H1 (cell line): ENCODE data around the gene WDR91. TPM values are rescaled to one million over a fixed set of nuclear protein-coding genes. Genes with fewer than 3 reads are reported as not detected.

Source experiments
- CEBPB ChIP-seq: IDR thresholded peaks from 2 replicates; pipeline ENCODE4 v1.6.1; 2012; ENCODE audit warnings: low read depth, low read length
- HDAC2 ChIP-seq, 2 experiments: fragments of 300-600 bp in 1 of 2; sonication (generic) in 1 of 2; IDR thresholded peaks; 2 replicates each; pipeline ENCODE4 v1.6.1; 2011 to 2012; ENCODE audit warnings: low read depth in 2 of 2, low read length in 2 of 2, mild to moderate bottlenecking in 2 of 2, moderate library complexity in 2 of 2, borderline replicate concordance in 1 of 2, inconsistent platforms in 1 of 2
- KDM4A ChIP-seq: IDR thresholded peaks from one replicate; pipeline ENCODE4 v1.7.1; 2012; ENCODE audit warnings: low read depth, mild to moderate bottlenecking, moderate library complexity, low read length, inconsistent platforms; ENCODE audit not compliant: severe bottlenecking
- MAX ChIP-seq: IDR thresholded peaks from 2 replicates; pipeline ENCODE4 v1.6.1; 2012; ENCODE audit warnings: inconsistent platforms
- NANOG ChIP-seq: IDR thresholded peaks from 2 replicates; pipeline ENCODE4 v1.6.1; 2011; ENCODE audit warnings: low read length, low read depth, mild to moderate bottlenecking, inconsistent platforms; ENCODE audit not compliant: insufficient read depth, poor library complexity, severe bottlenecking
- POLR2A ChIP-seq, 2 experiments: IDR thresholded peaks; 1 replicate in 1 of 2; 2 replicates in 1 of 2; pipeline ENCODE4 v1.6.1; 2011; ENCODE audit warnings: low read depth in 2 of 2, low read length in 2 of 2, mild to moderate bottlenecking in 2 of 2; ENCODE audit errors: control extremely low read depth in 1 of 2
- RBBP5 ChIP-seq: IDR thresholded peaks from 2 replicates; pipeline ENCODE4 v1.7.1; 2012; ENCODE audit warnings: low read depth, mild to moderate bottlenecking, inconsistent platforms, low read length, moderate library complexity, borderline replicate concordance
- SRF ChIP-seq: IDR thresholded peaks from 2 replicates; pipeline ENCODE4 v1.6.1; 2011; ENCODE audit warnings: mild to moderate bottlenecking, low read depth, low read length, moderate library complexity
- polyA plus RNA-seq, 7 experiments: library from polyadenylated mRNA; depleted of rRNA in 3 of 7; stranded (reverse) in 5 of 7; unstranded in 2 of 7; fragments of >200 nt in 5 of 7; fragments of 200-250 nt in 2 of 7; gene quantifications; 1 replicate in 5 of 7; 2 replicates in 1 of 7; 4 replicates in 1 of 7; pipeline versions ENCODE4 v1.2.1 to v1.2.3, GENCODE V29; 2011 to 2013; ENCODE audit warnings: missing spikeins in 2 of 7, mixed read lengths in 2 of 7
- total RNA-seq: library from RNA; stranded (reverse); fragmentation: NEBNext Ultra II Directional; extraction: Animal tissue kit (Norgen Biotek cat#: 25700); gene quantifications from 2 replicates; pipeline ENCODE4 v1.2.1, GENCODE V29; 2021

The WDR91 gene
- total and polyA plus RNA-seq, 2 of the 8 experiments (the other 6 are each of a cell fraction or from before 2014, with no cell fraction given) = 8.2 to 14.7 TPM

GRCh38 chr7:135192914-135193536, 18.3 kb downstream of the WDR91 start (continued):
- TF ChIP-seq HDAC2 (IDR thresholded peaks at IDR 0.05; ENCODE audit: borderline replicate concordance in 1 of 2, low read depth in 2 of 2, low read length in 2 of 2) = no peak
- TF ChIP-seq SRF = no peak
- TF ChIP-seq KDM4A = no peak
- no peak for TF ChIP-seq NANOG
- no peak for TF ChIP-seq MAX
- TF ChIP-seq RBBP5 = no peak
- TF ChIP-seq CEBPB = no peak
- TF ChIP-seq POLR2A (IDR thresholded peaks at IDR 0.05; ENCODE audit: control extremely low read depth in 1 of 2, low read depth in 2 of 2, low read length in 2 of 2) = no peak
